ENCODE data around the gene DUOX2.

- TF ChIP-seq CTCF (IDR thresholded peaks at IDR 0.05 in 2 of 3, conservative IDR thresholded peaks at IDR 0.05 in 1 of 3; ENCODE audit: borderline replicate concordance in 1 of 3, insufficient read depth in 1 of 3, low read depth in 2 of 3, low read length in 2 of 3), result no peak
- TF ChIP-seq REST (IDR thresholded peaks at IDR 0.05; ENCODE audit: low read depth), result no peak
- TF ChIP-seq POLR2AphosphoS5 (IDR thresholded peaks at IDR 0.05; ENCODE audit: low read depth, low read length), result no peak
- no peak for TF ChIP-seq SIN3A (IDR thresholded peaks at IDR 0.05; ENCODE audit: low read depth)
Measured at GRCh38 chr15:45157974-45158373, 44.0 kb upstream of the DUOX2 start.

Data from HCT116 (cell line).